Activated B cell treated with CpG ODN at 0.5 μM for 24 hours (primary cell): ENCODE measurements around the gene ILF2. TPM values are rescaled to one million over a fixed set of nuclear protein-coding genes. Genes with fewer than 3 reads are reported as not detected.
"Not testable (repeated sequence)": the region's sequence is repeated elsewhere in the genome, so short reads cannot be mapped to it uniquely, and the experiment has no call there.

Experiments used
- ATAC-seq: fragments of 200-7000 bp; cut with Tn5 transposase; one replicate; pipeline ENCODE4 v1.10.0; 2021; ENCODE audit warnings: low read depth, mild to moderate bottlenecking, moderate library complexity
- CTCF ChIA-PET: fragments of 350-600 bp; sonication (Branson Sonifier 250); formaldehyde crosslinking; loops from one replicate; lab custom pipeline; 2021; ENCODE audit warnings: antibody characterized with exemption; lab: Charles Lee
- POLR2A ChIA-PET: fragments of 350-600 bp; sonication (Branson Sonifier 250); formaldehyde crosslinking; loops from one replicate; lab custom pipeline; 2021; ENCODE audit warnings: antibody characterized with exemption; lab: Charles Lee
- DNase-seq: peaks from one replicate; pipeline ENCODE4 v3.0.0; 2022
- H3K27ac Mint-ChIP-seq: one replicate; pipeline ENCODE4 v1.8.0; 2020; ENCODE audit warnings: mixed read lengths
- H3K27me3 Mint-ChIP-seq: one replicate; pipeline ENCODE4 v1.8.0; 2021; ENCODE audit warnings: mixed read lengths
- H3K36me3 Mint-ChIP-seq: one replicate; pipeline ENCODE4 v1.8.0; 2021; ENCODE audit warnings: low read depth, mixed read lengths
- H3K4me1 Mint-ChIP-seq: one replicate; pipeline ENCODE4 v1.8.0; 2021; ENCODE audit warnings: mixed read lengths
- H3K4me3 Mint-ChIP-seq: one replicate; pipeline ENCODE4 v1.8.0; 2020; ENCODE audit warnings: mild to moderate bottlenecking, mixed read lengths
- H3K9me3 Mint-ChIP-seq: one replicate; pipeline ENCODE4 v1.8.0; 2020; ENCODE audit warnings: mixed read lengths
- CTCF ChIP-seq: fragments of 200-600 bp; IDR thresholded peaks from one replicate; pipeline ENCODE4 v1.8.0; 2022; ENCODE audit warnings: antibody characterized with exemption, mild to moderate bottlenecking
- intact Hi-C: fragments of 100-400 bp; cut with micrococcal nuclease; formaldehyde crosslinking; loops from one replicate; pipeline ENCODE4 v1.15.1; 2024
- total RNA-seq: library from RNA; stranded (reverse); gene quantifications from 2 replicates; pipeline ENCODE4 v1.2.3, GENCODE V29; 2022

The ILF2 gene
- total RNA-seq, 1 donor from 2014 or later: 182 TPM

GRCh38 chr1:153679337-153680119 lies 8.7 kb upstream of the ILF2 start:
- POLR2A ChIA-PET: interaction anchor here (0.6 to 1.4 kb wide), 5 partner anchors 27 to 311 kb away, joined by 3 to 13 read pairs (median 4); partner anchors contain the start of genes INTS3 and RPS27
- no peaks in the 10 kb centered on the region for H3K9me3 Mint-ChIP-seq
- no peaks in the 10 kb centered on the region for H3K36me3 Mint-ChIP-seq
- DNase-seq (peak; percentile 44), ATAC-seq (peak; percentile 54)
- CTCF ChIA-PET: interaction anchor here (0.5 to 3.8 kb wide), 5 partner anchors 18 to 307 kb away, joined by 3 to 23 read pairs (median 9); partner anchors contain the start of gene RAB13
- no peak for TF ChIP-seq CTCF
- H3K4me3 Mint-ChIP-seq: peak overlapping the region; percentile 81
- intact Hi-C loops: loop anchor here (1.0 kb wide), 1 partner anchor 307 kb away; the partner anchor contains the start of gene RAB13
- H3K27me3 Mint-ChIP-seq: peaks cover 36% of the 10 kb centered on the region
- peaks cover 21% of the 10 kb centered on the region for H3K4me1 Mint-ChIP-seq
- no peak overlapping the region for H3K27ac Mint-ChIP-seq

- no peaks in the 10 kb centered on the region for H3K9me3 Mint-ChIP-seq
- intact Hi-C loops: loop anchor here (1.0 kb wide), 1 partner anchor 308 kb away; the partner anchor contains the start of gene RAB13
- ATAC-seq: peak; percentile 53
- peak within 1 kb of the TSS; percentile 86 for H3K4me3 Mint-ChIP-seq
- POLR2A ChIA-PET: interaction anchor here (0.6 to 1.3 kb wide), 3 partner anchors 54 to 312 kb away, joined by 3 to 4 read pairs (median 3); partner anchors contain the start of genes CREB3L4 and RPS27
- peak; percentile 37 for DNase-seq
- peaks cover 32% of the 10 kb centered on the region for H3K27me3 Mint-ChIP-seq
- H3K36me3 Mint-ChIP-seq: no peaks in the 10 kb centered on the region
- CTCF ChIA-PET: interaction anchor here (0.5 to 3.8 kb wide), 6 partner anchors 70 to 308 kb away, joined by 3 to 23 read pairs (median 9); partner anchors contain the start of gene RAB13
- H3K27ac Mint-ChIP-seq: no peak within 1 kb of the TSS
- no peak for TF ChIP-seq CTCF
- H3K4me1 Mint-ChIP-seq: peaks cover 21% of the 10 kb centered on the region
These were observed 7.9 kb upstream of the ILF2 start, which contains the start of gene NPR1 for GRCh38 chr1:153678519-153679336. Gene NPR1 (plus strand): TSS chr1:153678688. CDS start chr1:153679109, 421 bp downstream.

DNA sequence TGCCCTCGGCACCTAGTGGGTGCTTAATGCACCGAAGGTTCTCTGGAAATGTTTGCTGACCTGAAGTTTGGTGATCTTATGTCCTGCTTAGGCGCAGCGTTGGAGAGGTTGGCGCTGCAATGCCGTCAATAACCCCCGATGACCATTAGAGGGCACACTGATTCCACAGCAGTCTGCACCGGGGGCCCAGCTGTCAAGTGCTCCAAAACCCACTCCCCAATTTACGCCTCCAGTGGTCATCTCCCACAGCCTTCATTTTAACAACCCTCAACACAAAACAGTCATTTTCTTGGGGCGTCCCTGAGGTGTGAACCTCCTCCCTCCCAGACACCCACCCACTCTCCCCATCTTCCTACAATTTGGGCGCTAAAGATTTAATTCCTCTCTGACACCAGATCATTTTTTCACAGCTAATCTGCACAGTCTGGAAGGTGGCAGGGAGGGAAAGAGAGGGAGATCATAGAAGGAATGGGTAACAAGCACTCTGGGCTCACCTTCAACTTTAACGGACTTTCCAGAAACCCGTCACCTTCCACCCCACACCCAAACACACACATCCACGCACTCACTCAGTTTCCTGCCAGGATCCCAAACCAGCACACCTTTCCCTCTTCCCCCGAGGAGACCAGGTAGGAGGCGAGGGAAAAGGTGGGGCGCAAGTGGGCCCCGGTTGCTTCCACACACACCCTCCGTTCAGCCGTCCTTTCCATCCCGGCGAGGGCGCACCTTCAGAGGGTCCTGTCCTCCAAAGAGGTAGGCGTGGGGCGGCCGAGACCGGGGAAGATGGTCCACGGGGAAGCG lies 7.1 kb upstream of the ILF2 start:
- H3K9me3 Mint-ChIP-seq: no peaks in the 10 kb centered on the region
- ChIA-PET CTCF (interaction anchor here (1.0 to 3.8 kb wide), 8 partner anchors 71 to 309 kb away, joined by 3 to 23 read pairs (median 5); partner anchors contain the start of genes CREB3L4 and RAB13), POLR2A (interaction anchor here (0.6 to 1.2 kb wide), 6 partner anchors 54 to 313 kb away, joined by 3 to 5 read pairs (median 4); partner anchors contain the start of genes CREB3L4, GATAD2B, RAB13 and RPS27)
- H3K27me3 Mint-ChIP-seq: peaks cover 31% of the 10 kb centered on the region
- intact Hi-C loops: loop anchor here (1.0 kb wide), 3 partner anchors 71 to 594 kb away; partner anchors contain the start of gene HAX1
- H3K4me3 Mint-ChIP-seq: peak overlapping the region; percentile 86
- H3K27ac Mint-ChIP-seq: no peak overlapping the region
- H3K36me3 Mint-ChIP-seq: no peaks in the 10 kb centered on the region
- ATAC-seq: peak; percentile 67
- peak; percentile 73 for TF ChIP-seq CTCF
- H3K4me1 Mint-ChIP-seq: peaks cover 21% of the 10 kb centered on the region
- DNase-seq: peak; percentile 40

- no peak for TF ChIP-seq CTCF
- no peaks in the 10 kb centered on the region for H3K9me3 Mint-ChIP-seq
- ChIA-PET CTCF (interaction anchor here (0.8 kb wide), 1 partner anchor 77 kb away, joined by 3 read pairs; no protein-coding TSS in a partner anchor), POLR2A (interaction anchor here (0.7 to 1.4 kb wide), 3 partner anchors 40 to 69 kb away, joined by 3 to 5 read pairs (median 4); partner anchors contain the start of genes CHTOP and INTS3)
- peaks cover 17% of the 10 kb centered on the region for H3K36me3 Mint-ChIP-seq
- peaks cover 28% of the 10 kb centered on the region for H3K4me1 Mint-ChIP-seq
- DNase-seq (no peak), ATAC-seq (no peak)
- intact Hi-C loops: loop anchor here (5.0 kb wide), 2 partner anchors 141 to 249 kb away; partner anchors contain the start of gene GATAD2B
- H3K27me3 Mint-ChIP-seq: peaks cover 11% of the 10 kb centered on the region
- peak overlapping the region; percentile 60 for H3K27ac Mint-ChIP-seq
- H3K4me3 Mint-ChIP-seq: peak overlapping the region; percentile 12
These were observed 2.7 kb upstream of the ILF2 start for GRCh38 chr1:153673511-153673910.

DNA sequence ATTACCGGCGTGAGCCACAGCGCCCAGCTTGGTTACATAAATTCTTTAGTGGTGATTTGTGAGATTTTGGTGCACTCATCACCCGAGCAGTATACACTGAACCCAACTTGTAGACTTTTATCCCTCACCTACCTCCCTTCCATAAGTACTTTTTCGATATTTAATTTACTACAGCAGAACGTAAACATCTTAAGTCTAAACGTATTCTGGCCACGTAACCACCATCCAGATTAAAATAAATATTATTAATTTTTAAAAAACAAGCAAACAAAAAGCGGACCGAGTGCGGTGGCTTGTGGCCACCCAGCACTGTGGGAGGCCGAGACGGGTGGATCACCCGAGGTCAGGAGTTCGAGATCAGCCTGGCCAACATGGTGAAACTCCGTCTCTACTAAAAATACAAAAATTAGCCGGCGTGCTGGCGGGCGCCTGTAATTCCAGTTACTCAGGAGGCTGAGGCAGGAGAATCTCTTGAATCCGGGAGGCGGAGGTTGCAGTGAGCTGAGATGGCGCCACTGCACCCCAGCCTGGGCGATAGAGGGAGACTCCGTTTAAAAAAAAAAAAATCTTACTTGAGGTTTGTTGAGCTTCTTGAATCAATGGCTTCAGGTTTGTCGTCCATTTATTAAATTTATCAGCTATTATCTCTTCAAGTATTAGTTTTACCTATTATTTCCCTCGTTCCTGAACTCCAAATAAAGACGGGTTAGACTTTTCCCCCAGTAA lies 998 bp upstream of the ILF2 start:
- ATAC-seq (peak; percentile 32), DNase-seq (peak; percentile 46)
- CTCF ChIA-PET: interaction anchor here (0.6 to 2.6 kb wide), 9 partner anchors 30 to 1387 kb away, joined by 3 to 16 read pairs (median 3); partner anchors contain the start of gene RAB13
- H3K36me3 Mint-ChIP-seq: peaks cover 34% of the 10 kb centered on the region
- not testable (repeated sequence) for H3K9me3 Mint-ChIP-seq, H3K27me3 Mint-ChIP-seq, H3K27ac Mint-ChIP-seq, H3K4me3 Mint-ChIP-seq
- POLR2A ChIA-PET: interaction anchor here (0.6 to 3.6 kb wide), 17 partner anchors 11 to 420 kb away, joined by 3 to 34 read pairs (median 5); partner anchors contain the start of genes CHTOP, DENND4B, INTS3 and RPS27
- intact Hi-C loops: loop anchor here (1.0 to 5.0 kb wide), 15 partner anchors 13 to 601 kb away; partner anchors contain the start of genes CHTOP, GATAD2B, HAX1 and RPS27
- H3K4me1 Mint-ChIP-seq: peaks cover 28% of the 10 kb centered on the region
